IMR-90 (cell line): ENCODE data around the gene RNF14. TPM values are rescaled to one million over a fixed set of nuclear protein-coding genes. Genes with fewer than 3 reads are reported as not detected.

Experiments
- ATAC-seq: fragments of 200-7000 bp; cut with Tn5 transposase; 2 replicates; pipeline ENCODE4 v1.9.1; 2020; ENCODE audit warnings: low read depth, mild to moderate bottlenecking, moderate library complexity
- BruUV-seq: library from RNA; stranded (reverse); fragments of 400-500 nt; replicated peaks from 2 replicates; lab custom pipeline; 2021; lab: Mats Ljungman, UMichigan
- CTCF ChIA-PET: fragments of 300-600 bp; formaldehyde crosslinking; extraction: SDS; loops from one replicate; lab custom pipeline; 2021; ENCODE audit warnings: antibody characterized with exemption; lab: Yijun Ruan, JAX
- POLR2A ChIA-PET: fragments of 300-600 bp; sonication (Branson Sonifier 250); formaldehyde crosslinking; loops from one replicate; lab custom pipeline; 2022; ENCODE audit warnings: antibody characterized with exemption; ENCODE audit not compliant: unreplicated experiment; lab: Charles Lee
- DNase-seq: peaks from one replicate; pipeline ENCODE4 v3.0.0; 2013
- H2AFZ ChIP-seq: replicated peaks from 2 replicates; pipeline ENCODE3; 2013; ENCODE audit warnings: low read length, mild to moderate bottlenecking; ENCODE audit not compliant: poor library complexity
- H2AK5ac ChIP-seq: 2 replicates; pipeline ENCODE4 v1.6.1; 2013; ENCODE audit warnings: low read depth, low read length, inconsistent platforms
- H2AK9ac ChIP-seq: replicated peaks from 2 replicates; pipeline ENCODE3; 2013; ENCODE audit warnings: mild to moderate bottlenecking, low read depth, low read length, moderate library complexity; ENCODE audit not compliant: poor library complexity
- H2BK120ac ChIP-seq: 2 replicates; pipeline ENCODE4 v1.6.1; 2013; ENCODE audit warnings: low read depth, low read length, inconsistent platforms
- H2BK15ac ChIP-seq: 3 replicates; pipeline ENCODE4 v1.6.1; 2013; ENCODE audit warnings: low read depth, low read length, inconsistent platforms
- H2BK20ac ChIP-seq: 2 replicates; pipeline ENCODE4 v1.6.1; 2013; ENCODE audit warnings: low read depth, mild to moderate bottlenecking, inconsistent platforms, low read length, moderate library complexity
- H2BK5ac ChIP-seq: 2 replicates; pipeline ENCODE4 v1.6.1; 2013; ENCODE audit warnings: mild to moderate bottlenecking, low read depth, low read length, inconsistent platforms; ENCODE audit not compliant: poor library complexity, severe bottlenecking
- H3K14ac ChIP-seq: replicated peaks from 2 replicates; pipeline ENCODE4 v1.6.1; 2013; ENCODE audit warnings: low read depth, low read length, inconsistent platforms
- H3K18ac ChIP-seq: 2 replicates; pipeline ENCODE4 v1.6.1; 2013; ENCODE audit warnings: low read depth, low read length, control low read depth
- H3K23ac ChIP-seq: 2 replicates; pipeline ENCODE4 v1.6.1; 2013; ENCODE audit warnings: low read depth, low read length, inconsistent platforms
- H3K27ac ChIP-seq: 2 replicates; pipeline ENCODE4 v1.5.1; 2013; ENCODE audit warnings: mild to moderate bottlenecking, control low read depth, low read length; ENCODE audit not compliant: insufficient read depth
- H3K27me3 ChIP-seq: 2 replicates; pipeline ENCODE4 v1.6.1; 2013; ENCODE audit warnings: low read length; ENCODE audit not compliant: control insufficient read depth, insufficient read depth
- H3K36me3 ChIP-seq: 2 replicates; pipeline ENCODE4 v1.6.1; 2013; ENCODE audit warnings: low read length, mixed read lengths; ENCODE audit not compliant: control insufficient read depth, insufficient read depth
- H3K4ac ChIP-seq: 2 replicates; pipeline ENCODE4 v1.6.1; 2013; ENCODE audit warnings: low read depth, low read length, inconsistent platforms
- H3K4me1 ChIP-seq: 2 replicates; pipeline ENCODE4 v1.6.1; 2013; ENCODE audit warnings: low read length, mixed read lengths; ENCODE audit not compliant: control insufficient read depth, insufficient read depth
- H3K4me2 ChIP-seq: 2 replicates; pipeline ENCODE4 v1.6.1; 2013; ENCODE audit warnings: low read depth, mild to moderate bottlenecking, control low read depth, low read length, moderate library complexity
- H3K4me3 ChIP-seq: 2 replicates; pipeline ENCODE4 v1.5.1; 2013; ENCODE audit warnings: low read depth, mild to moderate bottlenecking, control low read depth, low read length, moderate library complexity; ENCODE audit not compliant: insufficient read depth
- H3K56ac ChIP-seq: 2 replicates; pipeline ENCODE4 v1.6.1; 2013; ENCODE audit warnings: low read length, inconsistent platforms; ENCODE audit not compliant: insufficient read depth; ENCODE audit errors: extremely low read depth
- H3K79me1 ChIP-seq, 2 experiments: 2 replicates each; pipeline ENCODE4 v1.6.1; 2013; ENCODE audit warnings: low read length in 2 of 2, inconsistent platforms in 1 of 2, low read depth in 1 of 2
- H3K9ac ChIP-seq: 2 replicates; pipeline ENCODE4 v1.6.1; 2013; ENCODE audit warnings: low read depth, low read length, control low read depth
- H3K9me1 ChIP-seq: 2 replicates; pipeline ENCODE4 v1.6.1; 2013; ENCODE audit warnings: low read length, inconsistent platforms; ENCODE audit not compliant: insufficient read depth
- H3K9me3 ChIP-seq: 2 replicates; pipeline ENCODE4 v1.6.1; 2013; ENCODE audit warnings: low read length; ENCODE audit not compliant: control insufficient read depth, insufficient read depth
- H4K20me1 ChIP-seq: 2 replicates; pipeline ENCODE4 v1.6.1; 2013; ENCODE audit warnings: low read length, inconsistent platforms; ENCODE audit not compliant: insufficient read depth
- H4K5ac ChIP-seq: 2 replicates; pipeline ENCODE4 v1.6.1; 2013; ENCODE audit warnings: mild to moderate bottlenecking, low read depth, low read length, control low read depth
- H4K8ac ChIP-seq, 2 experiments: 2 replicates each; pipeline ENCODE4 v1.6.1; 2013; ENCODE audit warnings: low read depth in 2 of 2, low read length in 2 of 2, control low read depth in 1 of 2, inconsistent platforms in 1 of 2
- H4K91ac ChIP-seq: 2 replicates; pipeline ENCODE4 v1.6.1; 2013; ENCODE audit warnings: low read depth, low read length, inconsistent platforms; ENCODE audit not compliant: insufficient read depth
- CEBPB ChIP-seq: IDR thresholded peaks from 2 replicates; pipeline ENCODE4 v1.6.1; 2012; ENCODE audit warnings: low read depth, low read length, improper control_type of control experiment
- MXI1 ChIP-seq: IDR thresholded peaks from 2 replicates; pipeline ENCODE4 v1.6.1; 2012; ENCODE audit warnings: low read depth, mild to moderate bottlenecking, low read length, moderate library complexity, borderline replicate concordance
- POLR2A ChIP-seq: IDR thresholded peaks from 2 replicates; pipeline ENCODE4 v1.6.1; 2012; ENCODE audit warnings: mild to moderate bottlenecking, low read depth, low read length
- WGBS, 2 experiments: methylation state at CpG; one replicate each; pipeline versions ENCODE4 v1.1.5 to v1.1.7; 2013; ENCODE audit warnings: missing lambda C conversion rate in 2 of 2; ENCODE audit not compliant: insufficient read length in 1 of 2; ENCODE audit errors: extremely low coverage in 2 of 2; 5-methylcytosine and 5-hydroxymethylcytosine counted together
- dilution Hi-C: fragments of 300-500 bp; cut with HindIII; formaldehyde crosslinking; loops from one replicate; pipeline ENCODE4 v1.14.3; 2018; ENCODE audit warnings: low sequenced_read_pairs; ENCODE audit not compliant: unreplicated experiment
- in situ Hi-C: fragments of 300-500 bp; cut with MboI; formaldehyde crosslinking; loops from 3 replicates; pipeline ENCODE4 v1.14.3; 2019; ENCODE audit warnings: low sequenced_read_pairs, inconsistent platforms, mixed read lengths
- intact Hi-C: fragments of 100-400 bp; cut with micrococcal nuclease; formaldehyde crosslinking; loops from 2 replicates; pipeline ENCODE4 v1.10.0; 2022
- polyA plus RNA-seq, 3 experiments: library from polyadenylated mRNA; depleted of rRNA; stranded (reverse); fragments of >200 nt; gene quantifications; 2 replicates each; pipeline ENCODE4 v1.2.3, GENCODE V29; 2012; ENCODE audit warnings: low replicate concordance in 1 of 3
- total RNA-seq: library from RNA; depleted of rRNA; stranded (reverse); fragments of >200 nt; gene quantifications from 2 replicates; pipeline ENCODE4 v1.2.3, GENCODE V29; 2012

RNF14 gene
- total and polyA plus RNA-seq, 2 of the 4 experiments (the other 2 are of a cell fraction) = 36.1 to 106 TPM

- H4K91ac ChIP-seq = no peak overlapping the region
- ChIA-PET CTCF (no interaction called here), POLR2A (no interaction called here)
- H2BK5ac ChIP-seq = no peak overlapping the region
- no peak overlapping the region for H2BK20ac ChIP-seq
- H4K20me1 ChIP-seq = no peaks in the 10 kb centered on the region
- no CpG with 5 or more reads among the region's 2 CpGs for WGBS, 2 experiments
- peaks cover 23% of the 10 kb centered on the region for H3K27me3 ChIP-seq
- no peak overlapping the region for H3K27ac ChIP-seq
- intact Hi-C loops (no loop called here), in situ Hi-C loops (no loop called here), dilution Hi-C loops (no loop called here)
- TF ChIP-seq CEBPB (no peak), POLR2A (no peak), MXI1 (no peak)
- H2AFZ ChIP-seq = no peak overlapping the region
- H3K9me3 ChIP-seq = no peaks in the 10 kb centered on the region
- no peak overlapping the region for H2BK120ac ChIP-seq
- no peak overlapping the region for H3K23ac ChIP-seq
- no peaks in the 10 kb centered on the region for H3K79me1 ChIP-seq
- no peak overlapping the region for H2AK5ac ChIP-seq
- no TSS peak for BruUV-seq
- no peak overlapping the region for H4K5ac ChIP-seq
- no peaks in the 10 kb centered on the region for H3K4me1 ChIP-seq
- no peak overlapping the region for H3K4me2 ChIP-seq
- H3K14ac ChIP-seq = no peak overlapping the region
- no peak overlapping the region for H2BK15ac ChIP-seq
- no peak overlapping the region for H2AK9ac ChIP-seq
- H3K9ac ChIP-seq = no peak overlapping the region
- no peak for DNase-seq
- H3K9me1 ChIP-seq = no peaks in the 10 kb centered on the region
- no peak overlapping the region for H3K4ac ChIP-seq
- H3K18ac ChIP-seq = no peak overlapping the region
- no peak overlapping the region for H3K4me3 ChIP-seq
- no peak overlapping the region for H4K8ac ChIP-seq
- H3K56ac ChIP-seq = no peak overlapping the region
- no peaks in the 10 kb centered on the region for H3K36me3 ChIP-seq
- no peak for ATAC-seq
Measured at GRCh38 chr5:142032150-142032549, 63.2 kb downstream of the RNF14 start.
